Uterus (tissue), 2 donors: ENCODE measurements around the gene AZI2.

Experiments
- POLR2A ChIP-seq, 2 donors: fragments of 450-650 bp; IDR thresholded peaks; one replicate each; pipeline ENCODE4 v1.6.1; 2016; ENCODE audit warnings: antibody characterized with exemption in 2 of 2, mild to moderate bottlenecking in 1 of 2, moderate library complexity in 1 of 2
- TF ChIP-seq, protein P1 (sequence below), 4 experiments: fragments of 200-600 bp in 2 of 4; fragments of 450-650 bp in 2 of 4; sonication (generic) in 2 of 4; IDR thresholded peaks; one replicate each; pipeline ENCODE4 v1.5.1; 2016 to 2019; ENCODE audit warnings: antibody characterized with exemption in 4 of 4, mild to moderate bottlenecking in 2 of 4, moderate library complexity in 1 of 4

DNA sequence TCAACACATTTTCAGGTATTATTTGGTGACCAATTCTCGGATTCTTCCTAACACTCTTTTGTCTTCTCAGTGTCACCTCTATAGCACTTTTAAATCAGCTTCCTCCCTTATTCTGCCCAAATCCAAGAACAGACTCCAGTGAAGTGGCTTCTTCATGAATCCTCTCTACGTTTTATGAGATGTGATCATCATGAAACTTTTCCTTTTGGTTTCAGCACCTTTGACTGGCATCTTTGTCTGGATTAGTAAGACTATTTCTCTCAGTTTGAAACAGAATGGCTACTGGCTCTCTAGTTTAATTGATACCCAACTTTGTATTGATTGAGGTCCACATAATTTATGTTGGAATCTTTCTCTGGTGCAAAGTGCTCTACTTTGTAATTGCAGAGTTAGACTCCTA, 61.6 kb downstream of the AZI2 start:
- no peak for TF ChIP-seq POLR2A (IDR thresholded peaks at IDR 0.05)
- TF ChIP-seq, protein P1, sequence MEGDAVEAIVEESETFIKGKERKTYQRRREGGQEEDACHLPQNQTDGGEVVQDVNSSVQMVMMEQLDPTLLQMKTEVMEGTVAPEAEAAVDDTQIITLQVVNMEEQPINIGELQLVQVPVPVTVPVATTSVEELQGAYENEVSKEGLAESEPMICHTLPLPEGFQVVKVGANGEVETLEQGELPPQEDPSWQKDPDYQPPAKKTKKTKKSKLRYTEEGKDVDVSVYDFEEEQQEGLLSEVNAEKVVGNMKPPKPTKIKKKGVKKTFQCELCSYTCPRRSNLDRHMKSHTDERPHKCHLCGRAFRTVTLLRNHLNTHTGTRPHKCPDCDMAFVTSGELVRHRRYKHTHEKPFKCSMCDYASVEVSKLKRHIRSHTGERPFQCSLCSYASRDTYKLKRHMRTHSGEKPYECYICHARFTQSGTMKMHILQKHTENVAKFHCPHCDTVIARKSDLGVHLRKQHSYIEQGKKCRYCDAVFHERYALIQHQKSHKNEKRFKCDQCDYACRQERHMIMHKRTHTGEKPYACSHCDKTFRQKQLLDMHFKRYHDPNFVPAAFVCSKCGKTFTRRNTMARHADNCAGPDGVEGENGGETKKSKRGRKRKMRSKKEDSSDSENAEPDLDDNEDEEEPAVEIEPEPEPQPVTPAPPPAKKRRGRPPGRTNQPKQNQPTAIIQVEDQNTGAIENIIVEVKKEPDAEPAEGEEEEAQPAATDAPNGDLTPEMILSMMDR (IDR thresholded peaks at IDR 0.05): no peak
